Right atrium auricular region (tissue), 2 donors: ENCODE results near the gene SPESP1. TPM values are rescaled to one million over a fixed set of nuclear protein-coding genes. Genes with fewer than 3 reads are reported as not detected.

Source experiments
- DNase-seq: peaks from one replicate; pipeline ENCODE4 v3.0.0-alpha.2; 2019; ENCODE audit warnings: low spot score
- H3K27ac ChIP-seq, 2 donors: fragments of 200-600 bp; sonication (generic); 1 replicate in 1 of 2; 2 replicates in 1 of 2; pipeline ENCODE4 v1.5.1; 2016 to 2019
- H3K27me3 ChIP-seq, 2 donors: fragments of 200-600 bp; sonication (generic); one replicate each; pipeline versions ENCODE4 v1.5.1 to v1.6.0; 2017 to 2019
- H3K36me3 ChIP-seq: fragments of 200-600 bp; sonication (generic); one replicate; pipeline ENCODE4 v1.5.1; 2016
- H3K4me1 ChIP-seq, 2 donors: fragments of 200-600 bp; sonication (generic); one replicate each; pipeline versions ENCODE4 v1.5.1 to v1.6.0; 2017 to 2019
- H3K4me3 ChIP-seq, 2 donors: fragments of 200-600 bp; sonication (generic); 1 replicate in 1 of 2; 2 replicates in 1 of 2; pipeline ENCODE4 v1.5.1; 2017 to 2019; ENCODE audit warnings: mild to moderate bottlenecking in 1 of 2, moderate library complexity in 1 of 2
- H3K9me3 ChIP-seq, 2 donors: fragments of 200-600 bp; sonication (generic); one replicate each; pipeline ENCODE4 v1.5.1; 2019
- CTCF ChIP-seq, 2 donors: fragments of 200-600 bp; sonication (generic); IDR thresholded peaks; one replicate each; pipeline ENCODE4 v1.5.1; 2019; ENCODE audit warnings: antibody characterized with exemption in 2 of 2
- total RNA-seq, 2 donors: library from RNA; depleted of rRNA; stranded (reverse); fragments of >200 nt; gene quantifications; one replicate each; pipeline ENCODE4 v1.1.0, GENCODE V29; 2016

The SPESP1 gene
- total RNA-seq, 2 donors from 2014 or later = 4.8 to 7.2 TPM

GRCh38 chr15:68896178-68896577, 34.1 kb upstream of the SPESP1 start:
- no peak for TF ChIP-seq CTCF (IDR thresholded peaks at IDR 0.05)
- no peaks in the 10 kb centered on the region for H3K4me1 ChIP-seq
- no peak for DNase-seq
- H3K4me3 ChIP-seq = no peak overlapping the region
- H3K27ac ChIP-seq = no peak overlapping the region
- H3K9me3 ChIP-seq = no peaks in the 10 kb centered on the region
- H3K36me3 ChIP-seq = no peaks in the 10 kb centered on the region
- no peaks in the 10 kb centered on the region for H3K27me3 ChIP-seq

- H3K27me3 ChIP-seq = no peaks in the 10 kb centered on the region
- TF ChIP-seq CTCF (IDR thresholded peaks at IDR 0.05) = no peak
- H3K27ac ChIP-seq = no peak overlapping the region
- H3K4me3 ChIP-seq = no peak overlapping the region
- DNase-seq = no peak
- no peaks in the 10 kb centered on the region for H3K4me1 ChIP-seq
- no peaks in the 10 kb centered on the region for H3K36me3 ChIP-seq
- H3K9me3 ChIP-seq = no peaks in the 10 kb centered on the region
Measured at GRCh38 chr15:68897016-68897415, 33.3 kb upstream of the SPESP1 start.

- H3K36me3 ChIP-seq = no peaks in the 10 kb centered on the region
- no peak overlapping the region for H3K4me3 ChIP-seq
- DNase-seq = no peak
- H3K27me3 ChIP-seq = no peaks in the 10 kb centered on the region
- no peak overlapping the region for H3K27ac ChIP-seq
- no peak for TF ChIP-seq CTCF (IDR thresholded peaks at IDR 0.05)
- no peaks in the 10 kb centered on the region for H3K4me1 ChIP-seq
- H3K9me3 ChIP-seq = no peaks in the 10 kb centered on the region
Measured at GRCh38 chr15:68900027-68900426, 30.3 kb upstream of the SPESP1 start.

GRCh38 chr15:68907396-68907923, 22.9 kb upstream of the SPESP1 start:
- Histone ChIP-seq H3K4me1 (no peaks in the 10 kb centered on the region), H3K27ac (no peak overlapping the region)

GRCh38 chr15:68909601-68910100, 20.7 kb upstream of the SPESP1 start:
- no peak for TF ChIP-seq CTCF (IDR thresholded peaks at IDR 0.05)
- Histone ChIP-seq H3K4me3 (no peak overlapping the region), H3K36me3 (no peaks in the 10 kb centered on the region), H3K27me3 (no peaks in the 10 kb centered on the region), H3K9me3 (no peaks in the 10 kb centered on the region), H3K4me1 (no peaks in the 10 kb centered on the region), H3K27ac (no peak overlapping the region)
- no peak for DNase-seq

More at GRCh38 chr15:68907396-68907923, 22.9 kb upstream of the SPESP1 start:
- Histone ChIP-seq H3K9me3 (no peaks in the 10 kb centered on the region), H3K36me3 (no peaks in the 10 kb centered on the region), H3K27me3 (no peaks in the 10 kb centered on the region), H3K4me3 (no peak overlapping the region)
- DNase-seq = no peak
- no peak for TF ChIP-seq CTCF (IDR thresholded peaks at IDR 0.05)

GRCh38 chr15:68910341-68910740, 20.0 kb upstream of the SPESP1 start:
- H3K27ac ChIP-seq = no peak overlapping the region
- H3K4me3 ChIP-seq = no peak overlapping the region
- no peak for DNase-seq
- H3K9me3 ChIP-seq = no peaks in the 10 kb centered on the region
- TF ChIP-seq CTCF (IDR thresholded peaks at IDR 0.05) = no peak
- no peaks in the 10 kb centered on the region for H3K27me3 ChIP-seq
- H3K4me1 ChIP-seq = no peaks in the 10 kb centered on the region
- no peaks in the 10 kb centered on the region for H3K36me3 ChIP-seq
